Thyroid gland (tissue), 4 donors: ENCODE data around the gene KANSL1.

Experiments used
- POLR2A ChIP-seq, 2 donors: fragments of 450-650 bp; IDR thresholded peaks; one replicate each; pipeline ENCODE4 v1.6.1; 2017; ENCODE audit warnings: antibody characterized with exemption in 2 of 2, mild to moderate bottlenecking in 2 of 2, moderate library complexity in 1 of 2
- TF ChIP-seq, protein P1 (sequence below), 6 experiments: fragments of 200-600 bp in 3 of 6; fragments of 450-650 bp in 3 of 6; sonication (generic) in 3 of 6; IDR thresholded peaks; one replicate each; pipeline ENCODE4 v1.5.1; 2016 to 2019; ENCODE audit warnings: antibody characterized with exemption in 6 of 6, mild to moderate bottlenecking in 2 of 6, inconsistent platforms in 1 of 6, moderate library complexity in 1 of 6

DNA sequence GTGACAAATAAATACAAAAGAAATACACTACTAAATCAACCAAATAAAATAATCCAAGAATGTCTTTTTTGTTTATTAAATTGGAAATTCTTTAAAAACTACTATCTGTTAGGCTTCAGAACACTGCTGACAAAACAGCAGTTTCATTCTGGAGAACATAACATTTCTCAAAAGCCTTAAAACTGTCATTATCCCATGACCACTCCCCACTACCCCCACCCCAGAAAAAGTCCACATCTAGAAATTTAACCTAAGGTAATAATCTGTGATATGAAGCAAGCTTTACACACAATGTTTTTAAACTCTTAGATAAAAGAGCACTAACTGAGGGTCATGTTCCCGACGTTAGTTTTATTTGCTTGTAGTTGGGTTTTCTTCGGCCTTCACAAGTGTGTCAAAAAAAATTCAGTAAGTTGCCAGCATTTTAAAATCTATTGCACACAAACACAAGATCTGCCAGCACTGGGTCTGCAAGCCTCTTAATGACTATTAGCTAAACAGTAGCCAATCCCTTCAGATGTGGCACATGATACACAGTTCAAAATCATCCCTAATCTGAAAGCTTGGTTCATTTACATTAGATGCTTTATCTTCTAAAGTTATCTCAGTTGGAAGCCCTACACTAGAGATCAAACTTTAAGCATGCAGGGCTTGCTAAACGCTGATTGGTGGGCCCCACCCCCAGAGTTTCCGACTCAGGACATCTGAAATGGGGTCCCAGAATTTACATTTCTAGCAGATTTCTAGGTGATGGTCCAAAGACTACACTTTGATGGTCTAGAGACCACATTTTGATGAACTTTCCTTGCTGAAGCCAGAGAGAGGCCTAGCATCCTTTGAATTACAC, 75.2 kb downstream of the KANSL1 start:
- TF ChIP-seq, protein P1, sequence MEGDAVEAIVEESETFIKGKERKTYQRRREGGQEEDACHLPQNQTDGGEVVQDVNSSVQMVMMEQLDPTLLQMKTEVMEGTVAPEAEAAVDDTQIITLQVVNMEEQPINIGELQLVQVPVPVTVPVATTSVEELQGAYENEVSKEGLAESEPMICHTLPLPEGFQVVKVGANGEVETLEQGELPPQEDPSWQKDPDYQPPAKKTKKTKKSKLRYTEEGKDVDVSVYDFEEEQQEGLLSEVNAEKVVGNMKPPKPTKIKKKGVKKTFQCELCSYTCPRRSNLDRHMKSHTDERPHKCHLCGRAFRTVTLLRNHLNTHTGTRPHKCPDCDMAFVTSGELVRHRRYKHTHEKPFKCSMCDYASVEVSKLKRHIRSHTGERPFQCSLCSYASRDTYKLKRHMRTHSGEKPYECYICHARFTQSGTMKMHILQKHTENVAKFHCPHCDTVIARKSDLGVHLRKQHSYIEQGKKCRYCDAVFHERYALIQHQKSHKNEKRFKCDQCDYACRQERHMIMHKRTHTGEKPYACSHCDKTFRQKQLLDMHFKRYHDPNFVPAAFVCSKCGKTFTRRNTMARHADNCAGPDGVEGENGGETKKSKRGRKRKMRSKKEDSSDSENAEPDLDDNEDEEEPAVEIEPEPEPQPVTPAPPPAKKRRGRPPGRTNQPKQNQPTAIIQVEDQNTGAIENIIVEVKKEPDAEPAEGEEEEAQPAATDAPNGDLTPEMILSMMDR (IDR thresholded peaks at IDR 0.05): no peak
- TF ChIP-seq POLR2A (IDR thresholded peaks at IDR 0.05): no peak
